ENCODE results near the gene AP5Z1.
"Not testable (repeated sequence)": the region's sequence is repeated elsewhere in the genome, so short reads cannot be mapped to it uniquely, and the experiment has no call there.

AP5Z1 gene

DNA sequence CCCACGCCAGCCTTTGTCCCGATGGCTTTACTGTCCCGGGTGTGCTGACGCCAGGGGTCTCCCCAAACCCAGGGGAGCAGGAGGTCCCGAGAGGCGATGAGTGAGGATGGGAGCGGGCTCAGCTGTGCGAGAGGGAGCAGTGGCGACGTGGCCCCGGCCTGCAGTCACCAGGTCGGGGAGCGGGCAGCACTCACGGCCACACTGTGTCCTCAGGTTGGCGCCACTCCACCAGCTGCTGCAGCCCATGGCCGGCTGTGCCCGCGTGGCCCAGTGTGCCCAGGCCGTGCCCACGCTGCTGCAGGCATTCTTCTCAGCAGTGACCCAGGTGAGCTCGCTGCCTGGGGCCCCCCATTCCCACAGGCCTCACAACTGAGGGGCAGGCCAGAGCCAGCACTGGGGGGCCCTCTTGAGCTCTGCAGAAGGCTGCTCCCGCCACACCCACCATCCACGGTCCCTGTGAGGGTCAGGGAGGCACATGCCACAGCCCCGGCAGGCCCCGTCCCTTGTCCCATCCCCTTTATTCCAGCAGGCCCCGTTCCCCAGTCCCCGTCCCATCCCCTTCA, 13.3 kb downstream of the AP5Z1 start:
- DNase-seq, result no peak

DNA sequence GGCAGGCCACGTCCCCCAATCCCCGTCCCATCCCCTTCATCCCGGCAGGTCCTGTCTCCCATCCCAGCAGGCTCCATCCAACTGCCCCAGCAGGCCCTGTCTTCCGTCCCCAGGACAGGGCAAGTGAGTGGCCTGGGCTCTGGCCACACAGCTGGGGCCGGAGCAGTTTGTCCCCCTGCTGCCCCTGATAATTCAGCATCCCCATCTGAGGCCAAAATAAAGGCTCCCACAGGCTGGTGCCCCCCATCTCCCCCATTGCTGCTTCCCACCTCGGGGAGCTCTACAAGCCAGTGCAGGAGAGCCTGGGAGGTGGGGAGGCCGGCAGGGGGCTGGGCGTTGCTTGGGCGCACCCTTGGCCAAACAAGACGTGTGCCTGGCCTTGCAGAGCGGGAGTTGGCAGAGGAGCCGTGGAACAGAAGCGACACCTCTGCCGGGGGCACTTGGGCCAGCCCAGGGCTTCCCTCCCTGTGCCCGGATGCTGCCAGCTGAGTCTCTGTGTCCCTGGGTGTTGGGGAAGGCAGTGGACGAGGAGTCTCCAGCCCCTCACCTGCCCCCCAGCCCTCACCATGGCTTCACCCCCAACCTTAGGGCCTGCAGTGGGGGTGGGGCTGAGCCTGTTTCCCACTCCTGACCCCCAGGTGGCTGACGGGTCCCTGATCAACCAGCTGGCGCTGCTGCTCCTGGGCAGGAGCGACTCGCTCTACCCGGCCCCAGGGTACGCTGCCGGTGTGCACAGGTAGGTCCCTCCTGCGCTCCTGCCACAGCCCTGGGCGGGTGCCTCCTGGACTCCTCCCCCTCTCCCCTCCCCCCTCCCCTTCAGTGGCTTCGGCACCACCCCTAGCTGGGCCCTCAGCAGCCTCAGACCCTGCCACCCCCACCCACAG, 14.0 kb downstream of the AP5Z1 start:
- no peak for DNase-seq

DNA sequence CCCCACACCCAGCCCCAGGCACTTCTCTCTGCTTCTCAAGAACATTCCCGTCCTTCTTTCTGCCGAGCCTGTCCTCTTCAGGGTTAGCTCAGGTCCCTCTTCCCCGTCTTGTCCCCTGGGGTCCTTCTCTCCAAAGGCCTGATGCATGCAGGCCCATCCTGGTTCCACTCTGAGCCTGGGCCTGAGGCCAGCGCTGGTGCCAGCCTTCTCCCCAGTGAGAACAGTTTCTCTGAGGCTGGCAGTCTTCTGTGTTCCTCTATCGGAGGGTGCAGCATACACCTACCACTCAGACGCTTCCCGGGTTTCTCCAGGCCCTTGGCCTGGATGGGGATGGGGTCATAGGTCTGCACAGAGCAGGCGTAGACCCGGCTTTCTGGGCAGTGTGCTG, 14.6 kb downstream of the AP5Z1 start:
- DNase-seq, result no peak

DNA sequence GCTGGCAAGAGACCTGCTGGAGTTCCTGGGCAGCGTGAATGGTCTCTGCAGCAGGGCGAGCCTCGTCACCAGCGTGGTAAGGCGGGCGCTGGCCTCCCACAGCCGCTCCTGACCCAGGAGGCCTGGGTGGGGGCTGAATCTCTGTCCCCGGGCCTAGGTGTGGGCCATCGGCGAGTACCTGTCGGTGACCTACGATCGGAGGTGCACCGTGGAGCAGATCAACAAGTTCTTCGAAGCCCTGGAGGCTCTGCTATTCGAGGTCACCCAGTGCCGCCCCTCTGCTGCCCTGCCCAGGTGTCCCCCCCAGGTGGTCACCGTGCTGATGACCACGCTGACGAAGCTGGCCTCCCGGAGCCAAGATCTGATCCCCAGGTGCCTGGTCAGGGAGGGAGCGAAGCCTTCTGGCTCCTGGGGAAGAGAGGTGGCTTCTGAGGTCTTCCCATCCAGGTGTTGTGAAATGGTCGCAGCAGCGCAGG, 15.1 kb downstream of the AP5Z1 start:
- DNase-seq, result no peak

DNA sequence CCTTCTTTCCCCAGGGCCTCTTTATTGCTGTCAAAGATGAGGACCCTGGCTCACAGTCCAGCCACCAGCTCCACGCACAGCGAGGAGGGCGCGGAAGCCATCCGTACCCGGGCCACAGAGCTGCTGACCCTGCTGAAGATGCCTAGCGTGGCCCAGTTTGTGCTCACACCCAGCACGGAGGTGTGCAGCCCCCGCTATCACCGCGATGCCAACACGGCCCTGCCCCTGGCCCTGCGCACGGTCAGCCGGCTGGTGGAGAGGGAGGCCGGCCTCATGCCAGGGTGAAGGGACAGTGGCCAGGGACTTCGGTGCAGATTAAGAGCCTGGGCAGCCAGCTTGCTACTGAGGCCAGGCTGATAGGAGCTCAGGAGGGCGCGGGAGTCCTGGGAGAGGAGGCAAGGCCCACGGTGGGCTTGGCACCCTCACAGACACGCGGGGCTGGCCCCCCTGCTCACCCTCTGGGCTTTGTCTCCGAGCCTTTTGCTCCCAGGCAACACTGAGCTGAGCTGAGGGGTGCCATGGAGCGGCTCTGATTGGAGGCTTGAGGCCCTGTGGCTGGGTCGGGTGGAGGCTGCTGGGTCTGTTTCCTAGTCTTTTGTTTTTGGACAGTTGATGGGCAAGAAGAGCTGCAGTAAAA, 15.8 kb downstream of the AP5Z1 start:
- no peak for DNase-seq

DNA sequence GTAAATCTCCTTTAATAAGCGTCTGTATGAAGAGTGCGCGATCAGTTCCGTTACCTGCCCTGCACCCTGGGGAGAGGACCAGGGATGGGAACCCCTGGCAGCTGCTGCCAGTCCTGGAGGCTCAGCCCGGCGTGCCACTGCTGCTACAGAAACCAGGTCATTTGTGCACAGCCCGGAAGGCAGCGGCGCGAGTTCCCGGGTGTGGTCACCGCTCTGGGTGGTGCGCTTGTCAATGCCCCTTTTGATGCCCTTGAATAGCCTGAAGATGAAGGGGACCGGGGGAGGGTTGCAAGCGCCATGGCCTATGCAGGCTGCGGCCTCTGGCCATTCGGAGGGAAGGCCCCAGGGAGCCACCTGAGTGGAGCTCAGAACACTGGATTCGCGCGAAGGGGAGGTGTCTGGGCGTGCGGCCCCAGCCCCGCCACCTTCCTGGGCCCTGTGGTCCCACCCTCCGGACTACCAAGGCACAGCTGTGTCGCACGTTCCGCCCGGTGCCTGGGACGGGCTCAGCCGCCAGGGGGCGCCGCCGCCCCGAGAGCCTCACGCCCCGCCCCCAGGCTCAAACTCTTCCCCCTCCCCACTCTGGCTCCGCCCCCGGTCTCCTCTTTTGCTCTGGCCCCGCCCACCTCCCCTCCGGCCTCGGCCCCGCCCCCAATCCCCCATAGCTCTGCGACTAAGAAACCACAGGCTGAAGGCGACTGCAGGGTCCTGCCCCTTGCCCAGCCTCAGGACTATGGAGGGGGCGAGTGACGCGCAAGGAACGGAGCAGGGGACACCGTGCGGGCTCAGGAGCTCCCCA, 16.5 kb downstream of the AP5Z1 start:
- DNase-seq, result peak; percentile 84

DNA sequence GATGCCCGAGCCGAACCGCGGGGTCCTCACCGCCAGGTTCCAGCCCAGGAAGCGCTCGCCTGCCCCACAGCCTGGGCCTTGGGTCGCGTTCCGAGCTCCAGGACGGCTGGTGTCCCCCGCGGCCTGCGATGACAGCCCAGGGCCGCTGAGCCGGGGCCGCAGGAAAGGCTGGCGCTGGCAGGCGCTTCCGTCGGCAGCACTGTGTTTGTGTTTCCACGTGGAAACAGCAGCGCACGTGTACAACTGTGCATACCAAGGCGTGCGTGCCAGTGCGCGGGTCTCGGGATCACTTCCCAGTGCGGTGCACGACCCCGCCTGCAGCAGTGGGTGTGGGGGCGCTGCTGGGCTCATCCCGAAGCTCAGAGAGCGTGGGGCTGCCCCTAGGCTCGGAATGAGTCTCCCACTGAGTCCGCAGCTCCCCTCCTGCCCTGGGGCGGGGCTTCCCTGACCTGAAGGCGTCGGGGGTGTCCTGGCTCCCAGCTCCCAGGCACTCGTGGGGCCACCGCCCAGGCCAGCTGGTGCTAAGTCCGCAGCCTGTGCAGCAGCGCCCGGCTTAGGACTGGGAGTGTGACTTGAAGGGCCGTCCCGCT, 17.2 kb downstream of the AP5Z1 start:
- no peak for DNase-seq

DNA sequence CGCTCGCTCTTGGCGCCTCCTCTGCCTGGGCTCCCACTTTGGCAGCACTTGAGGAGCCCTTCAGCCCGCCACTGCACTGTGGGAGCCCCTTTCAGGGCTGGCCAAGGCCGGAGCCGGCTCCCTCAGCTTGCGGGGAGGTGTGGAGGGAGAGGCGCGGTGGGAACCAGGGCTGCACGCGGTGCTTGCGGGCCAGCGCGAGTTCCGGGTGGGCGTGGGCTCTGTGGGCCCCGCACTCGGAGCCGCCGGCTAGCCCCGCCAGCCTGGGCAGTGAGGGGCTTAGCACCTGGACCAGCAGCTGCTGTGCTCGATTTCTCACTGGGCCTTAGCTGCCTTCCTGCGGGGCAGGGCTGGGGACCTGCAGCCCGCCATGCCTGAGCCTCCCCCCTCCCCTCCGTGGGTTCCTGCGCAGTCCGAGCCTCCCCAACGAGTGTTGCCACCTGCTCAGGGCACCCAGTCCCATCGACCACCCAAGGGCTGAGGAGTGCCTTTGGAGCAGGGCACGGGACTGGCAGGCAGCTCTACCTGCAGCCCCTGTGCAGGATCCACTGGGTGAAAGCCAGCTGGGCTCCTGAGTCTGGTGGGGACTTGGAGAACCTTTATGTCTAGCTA, 18.1 kb downstream of the AP5Z1 start:
- DNase-seq, result not testable (repeated sequence)

DNA sequence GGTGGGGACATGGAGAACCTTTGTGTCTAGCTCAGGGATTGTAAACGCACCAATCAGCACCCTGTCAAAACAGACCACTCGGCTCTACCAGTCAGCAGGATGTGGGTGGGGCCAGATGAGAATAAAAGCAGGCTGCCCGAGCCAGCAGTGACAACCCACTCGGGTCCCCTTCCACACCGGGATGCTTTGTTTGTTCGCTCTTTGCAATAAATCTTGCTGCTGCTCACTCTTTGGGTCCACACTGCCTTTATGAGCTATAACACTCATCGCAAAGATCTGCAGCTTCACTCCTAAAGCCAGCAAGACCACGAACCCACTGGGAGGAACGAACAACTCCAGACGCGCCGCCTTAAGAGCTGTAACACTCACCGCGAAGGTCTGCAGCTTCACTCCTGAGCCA, 18.7 kb downstream of the AP5Z1 start:
- DNase-seq, result not testable (repeated sequence)

DNA sequence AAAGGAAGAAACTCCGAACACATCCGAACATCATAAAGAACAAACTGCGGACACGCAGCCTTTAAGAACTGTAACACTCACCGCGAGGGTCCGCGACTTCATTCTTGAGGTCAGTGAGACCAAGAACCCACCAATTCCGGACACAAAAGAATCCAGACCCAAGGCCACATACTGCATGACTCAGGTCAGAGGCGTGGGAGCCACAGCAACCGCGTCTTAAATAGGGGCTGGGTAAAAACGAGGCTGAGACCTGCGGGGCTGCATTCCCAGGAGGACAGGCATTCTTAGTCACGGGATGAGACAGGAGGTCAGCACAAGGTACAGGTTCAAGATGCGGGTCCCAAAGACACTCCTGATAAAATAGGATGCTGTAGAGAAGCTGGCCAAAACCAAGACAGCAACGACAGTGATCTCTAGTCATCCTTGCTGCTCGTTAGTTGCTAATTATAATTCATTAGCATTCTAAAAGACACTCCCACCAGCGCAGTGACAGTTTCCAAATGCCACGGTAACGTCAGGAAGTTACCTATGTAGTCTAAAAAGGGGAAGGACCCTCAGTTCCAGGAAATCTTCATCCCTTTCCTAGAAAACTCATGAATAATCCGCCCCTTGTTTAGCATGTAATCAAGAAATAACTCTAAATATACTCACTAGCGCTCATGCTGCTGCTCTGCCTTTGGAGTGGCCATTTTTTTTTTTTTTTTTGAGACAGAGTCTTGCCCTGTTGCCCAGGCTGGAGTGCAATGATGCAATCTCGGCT, 19.3 kb downstream of the AP5Z1 start:
- no peak for DNase-seq

DNA sequence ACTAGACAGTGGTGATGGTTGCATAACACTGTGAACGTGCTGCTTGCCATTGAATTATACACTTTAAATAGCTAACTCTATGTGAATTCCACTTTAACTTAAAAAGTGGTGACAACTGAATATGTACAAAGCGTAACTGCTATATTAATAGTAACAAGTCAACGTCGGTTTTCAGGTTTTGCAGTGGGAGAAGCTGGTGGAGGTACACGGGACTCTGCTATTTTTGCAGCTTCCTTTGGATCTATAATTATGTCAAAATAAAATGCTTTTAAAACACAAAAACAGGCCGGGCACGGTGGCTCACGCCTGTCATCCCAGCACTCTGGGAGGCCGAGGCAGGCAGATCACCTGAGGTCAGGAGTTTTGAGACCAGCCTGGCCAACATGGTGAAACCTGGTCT, 21.0 kb downstream of the AP5Z1 start:
- no peak for DNase-seq

DNA sequence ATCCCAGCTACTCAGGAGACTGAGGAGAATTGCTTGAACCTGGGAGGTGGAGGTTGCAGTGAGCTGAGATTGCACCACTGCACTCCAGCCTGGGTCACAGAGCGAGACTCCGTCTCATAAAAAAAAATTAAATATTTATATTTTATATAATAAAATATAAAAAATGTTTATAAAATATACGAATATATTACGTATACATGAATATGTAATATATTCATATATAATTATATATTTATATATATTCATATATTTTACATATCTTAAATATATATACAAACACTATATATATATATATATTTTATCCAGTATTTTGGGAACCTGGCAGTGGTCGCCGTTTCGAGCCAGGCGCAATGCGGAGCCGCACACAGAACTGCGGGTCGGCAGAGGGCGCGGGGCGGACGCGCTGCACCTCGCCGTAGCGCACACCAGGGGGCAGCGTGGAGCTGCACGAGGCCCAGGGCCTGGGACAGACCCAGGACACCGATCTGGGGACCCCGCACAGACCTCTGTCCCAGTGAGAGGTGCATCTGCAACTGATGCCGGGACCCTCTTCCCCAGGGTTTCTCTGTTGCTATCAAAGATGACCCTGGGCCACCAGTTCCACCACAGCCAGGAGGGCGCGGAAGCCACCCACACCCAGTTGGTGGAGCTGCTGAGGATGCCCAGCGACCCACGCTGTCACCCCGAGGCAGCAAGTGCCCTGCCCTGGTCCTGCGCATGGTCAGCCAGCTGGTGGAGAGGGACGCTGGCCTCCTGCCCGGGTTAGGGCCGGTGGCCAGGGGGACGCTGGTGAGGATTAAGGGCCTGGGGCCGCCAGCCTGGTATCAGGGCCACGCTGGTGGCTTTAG, 22.7 kb downstream of the AP5Z1 start:
- peak; percentile 66 for DNase-seq

DNA sequence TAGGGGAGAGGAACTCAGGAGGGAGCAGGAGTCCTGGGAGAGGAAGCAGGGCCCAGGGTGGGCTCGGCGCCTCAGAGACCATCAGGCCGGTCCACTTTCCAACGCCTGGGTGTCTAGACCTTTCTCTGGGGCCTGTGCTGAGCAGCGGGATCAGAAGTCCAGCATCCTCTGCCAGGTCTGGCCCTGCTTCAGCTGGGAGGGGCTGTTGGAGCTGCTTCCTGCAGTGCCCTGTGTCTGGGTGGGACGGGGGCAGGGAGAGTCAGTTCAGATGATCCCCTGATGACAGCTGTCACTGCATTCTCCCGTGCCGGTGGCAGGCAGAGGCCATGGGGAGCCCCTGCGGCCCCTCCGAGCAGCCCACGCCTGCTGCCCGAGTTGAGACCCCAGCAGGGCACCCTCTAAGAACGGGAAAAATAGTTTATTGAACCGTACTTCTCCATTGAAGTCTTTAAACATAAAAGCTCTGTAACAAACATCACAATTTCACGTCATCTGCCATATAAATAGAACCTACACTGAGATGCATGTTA, 23.3 kb downstream of the AP5Z1 start:
- DNase-seq, result no peak

DNA sequence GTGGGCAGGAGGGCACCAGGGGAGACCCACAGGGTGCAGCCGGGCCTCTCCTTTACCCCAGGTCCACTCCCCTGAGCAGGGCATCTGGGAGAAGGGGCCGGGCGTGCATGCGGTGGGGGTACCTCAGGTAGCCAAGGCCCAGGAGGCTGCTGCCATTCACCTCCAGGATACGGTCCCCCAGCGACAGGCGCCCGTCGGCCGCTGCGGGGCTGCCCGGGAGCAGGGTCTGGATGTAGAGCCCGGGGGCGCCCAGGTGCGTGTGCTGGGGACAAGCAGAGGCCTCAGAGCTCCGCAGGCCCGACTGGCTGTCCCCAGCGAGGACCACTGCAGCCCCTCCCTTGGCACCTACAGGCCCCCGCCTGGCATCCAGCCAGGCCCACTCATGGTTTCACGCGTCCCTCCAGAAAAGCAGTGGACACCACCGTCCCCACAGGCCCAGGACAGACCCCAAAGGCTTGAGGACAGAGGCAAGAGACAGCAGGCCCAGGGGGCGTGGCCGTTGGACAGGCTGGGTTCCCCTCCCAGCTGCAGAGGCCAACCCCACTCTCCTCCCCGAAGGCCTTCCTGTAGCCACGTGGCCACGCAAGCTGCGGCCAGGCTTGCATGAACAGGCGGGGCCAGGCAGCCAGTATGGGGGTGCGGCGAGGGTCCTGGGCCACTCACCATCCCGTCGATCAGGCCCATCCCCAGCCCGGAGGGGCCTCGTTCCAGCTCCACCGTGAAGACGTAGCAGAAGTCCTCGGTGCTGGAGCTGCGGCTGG, 24.3 kb downstream of the AP5Z1 start:
- DNase-seq, result no peak

DNA sequence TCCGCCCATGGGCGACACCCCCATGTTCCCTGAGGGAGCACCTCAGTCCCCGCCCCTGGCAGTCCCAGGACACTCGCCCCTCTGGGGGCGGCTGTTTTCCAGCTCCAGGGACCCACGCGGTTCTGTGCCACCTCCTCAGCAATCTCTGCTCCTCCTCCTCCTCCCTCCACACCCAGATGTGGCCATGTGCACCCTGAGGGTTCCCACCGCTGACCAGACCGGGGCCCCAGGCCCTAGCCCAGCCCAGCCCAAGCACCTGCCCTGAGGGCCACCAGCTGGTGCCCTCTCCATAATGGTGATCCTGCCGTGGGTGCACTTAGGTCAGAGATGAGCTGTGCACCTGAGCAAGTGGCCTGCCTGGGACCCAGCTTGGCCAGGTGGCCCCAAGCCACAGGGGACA, 25.1 kb downstream of the AP5Z1 start:
- no peak for DNase-seq

DNA sequence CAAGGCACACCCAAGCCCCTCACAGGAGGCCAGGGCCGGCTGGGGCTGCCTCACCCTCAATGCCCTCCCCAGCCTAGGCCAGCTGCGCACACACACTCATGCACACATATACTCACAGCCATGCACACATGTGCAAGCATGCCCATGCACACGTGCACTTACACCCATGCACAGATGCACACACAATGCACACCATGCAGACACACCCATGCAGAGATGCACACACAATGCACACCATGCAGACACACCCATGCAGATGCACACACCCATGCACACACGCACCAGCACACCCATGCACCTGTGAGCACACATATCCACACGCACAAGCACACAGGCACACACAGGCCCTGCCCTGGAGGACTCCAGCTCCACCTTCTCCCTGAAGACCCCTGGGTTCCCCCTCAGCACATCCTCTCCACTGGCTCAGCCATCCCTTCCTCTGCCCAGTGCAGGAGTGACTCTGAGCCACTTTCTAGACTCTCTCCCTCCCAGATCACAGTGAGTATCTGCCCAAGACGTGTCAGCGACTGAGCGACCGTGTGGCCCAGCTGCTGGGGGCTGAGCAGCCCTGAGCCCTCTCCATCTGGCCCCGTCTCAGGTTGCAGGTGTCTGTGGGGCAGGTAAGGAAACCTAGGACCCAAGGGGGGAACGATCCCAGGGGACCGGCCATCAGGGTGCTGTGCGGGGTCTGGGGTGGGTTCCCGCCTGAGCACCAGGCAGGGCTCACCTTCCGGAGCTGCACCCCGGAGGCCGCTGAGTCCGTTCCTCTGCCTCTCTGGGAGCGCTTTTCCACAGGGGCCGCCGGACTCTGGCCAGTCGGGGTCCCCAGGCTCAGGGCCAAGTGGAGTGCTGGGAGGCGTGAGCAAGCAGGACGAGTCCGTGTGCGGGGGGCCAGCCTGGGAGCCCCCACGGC, 25.8 kb downstream of the AP5Z1 start:
- DNase-seq, result no peak

DNA sequence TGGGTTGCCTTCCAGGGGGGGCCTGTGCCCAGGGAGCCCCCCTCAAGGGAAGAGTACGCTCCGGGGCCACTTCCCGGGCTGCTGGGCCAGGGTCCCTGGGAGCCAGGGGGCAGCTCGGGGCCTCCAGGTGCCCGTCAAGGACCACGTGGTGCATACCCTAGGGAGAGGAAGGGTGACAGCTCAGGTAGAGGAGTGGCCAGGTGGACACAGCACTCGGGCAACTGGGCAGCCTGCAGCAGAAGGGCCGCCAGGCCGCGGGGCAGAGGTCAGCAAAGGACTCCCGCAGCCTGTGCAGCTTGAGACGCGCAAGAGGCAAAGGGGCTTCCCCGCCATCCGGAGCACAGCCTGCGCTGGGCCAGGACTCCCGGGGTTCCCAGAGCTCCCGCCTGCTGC, 26.4 kb downstream of the AP5Z1 start:
- DNase-seq, result no peak

DNA sequence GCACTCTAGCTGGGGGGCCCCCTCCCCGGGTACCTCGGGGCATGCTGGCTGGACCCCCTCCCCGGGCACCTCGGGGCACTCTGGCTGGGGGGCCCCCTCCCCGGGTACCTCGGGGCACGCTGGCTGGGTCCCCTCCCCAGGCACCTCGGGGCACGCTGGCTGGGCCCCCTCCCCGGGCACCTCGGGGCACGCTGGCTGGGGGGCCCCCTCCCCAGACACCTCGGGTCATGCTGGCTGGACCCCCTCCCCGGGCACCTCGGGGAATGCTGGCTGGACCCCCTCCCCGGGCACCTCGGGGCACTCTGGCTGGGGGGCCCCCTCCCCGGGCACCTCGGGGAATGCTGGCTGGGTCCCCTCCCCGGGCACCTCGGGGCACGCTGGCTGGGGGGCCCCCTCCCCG, 27.2 kb downstream of the AP5Z1 start:
- DNase-seq, result not testable (repeated sequence)
